CD4-positive, alpha-beta T cell treated with Interleukin-4 for 4 hours (primary cell): ENCODE data around the gene TEK.

ENCODE experiments used
- DNase-seq: peaks from one replicate; pipeline ENCODE4 v3.0.0-alpha.2; 2020

TEK gene

GRCh38 chr9:27125030-27125429 lies 16.0 kb downstream of the TEK start:
- no peak for DNase-seq

DNA sequence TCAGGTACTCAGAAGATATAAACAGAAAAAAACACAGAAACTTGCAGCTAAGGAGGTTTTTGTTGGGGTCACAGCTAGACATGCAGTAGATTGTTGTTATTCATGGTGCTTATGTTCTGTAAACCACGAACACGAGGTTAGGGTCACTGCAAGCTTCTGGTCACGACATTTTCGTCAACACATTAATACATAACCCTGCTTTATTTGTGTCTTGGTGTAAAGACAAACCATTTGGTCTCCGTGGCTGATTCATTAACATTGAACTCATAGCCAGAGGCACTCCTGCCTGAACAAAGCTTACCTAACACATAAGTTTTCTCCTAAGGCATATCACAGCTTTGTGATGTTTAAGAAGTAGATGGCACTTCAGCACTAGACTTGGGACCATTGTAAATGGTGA lies 16.9 kb downstream of the TEK start:
- no peak for DNase-seq

DNA sequence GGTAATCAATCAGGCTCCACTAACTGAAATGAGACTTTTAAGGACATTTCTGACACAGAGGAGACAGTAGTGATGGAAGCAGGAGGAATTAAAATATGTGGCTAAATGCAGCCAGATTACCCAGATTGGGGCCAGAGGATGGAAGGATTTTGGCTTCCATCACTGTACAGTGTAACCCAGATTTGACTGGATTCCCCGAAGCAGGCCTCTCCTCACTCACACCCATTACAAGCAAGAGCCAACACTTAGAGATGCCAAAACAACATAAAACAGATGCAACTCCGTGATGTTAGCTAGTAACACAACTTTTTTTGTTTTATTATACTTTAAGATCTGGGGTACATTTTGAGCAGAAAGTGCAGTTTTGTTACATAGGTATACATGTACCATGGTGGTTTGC lies 17.6 kb downstream of the TEK start:
- no peak for DNase-seq

DNA sequence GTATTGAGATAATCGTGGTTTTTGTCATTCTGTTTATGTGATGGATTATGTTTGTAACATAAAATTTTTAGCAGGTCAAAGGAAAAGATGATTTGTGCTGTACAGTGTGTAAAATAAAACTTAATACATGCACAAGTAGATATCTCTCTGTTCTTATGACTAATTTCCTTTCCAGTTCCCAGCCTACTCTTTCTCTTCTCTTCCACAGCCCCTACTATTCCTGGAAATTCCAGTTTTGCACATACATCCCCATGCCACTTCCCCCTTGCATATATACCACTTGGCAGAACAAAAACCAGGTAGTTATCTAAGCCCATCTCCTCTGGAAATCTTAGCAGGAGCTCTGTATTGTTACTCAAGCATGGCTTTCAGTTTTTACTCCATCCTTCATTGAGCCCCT lies 20.2 kb downstream of the TEK start:
- no peak for DNase-seq

DNA sequence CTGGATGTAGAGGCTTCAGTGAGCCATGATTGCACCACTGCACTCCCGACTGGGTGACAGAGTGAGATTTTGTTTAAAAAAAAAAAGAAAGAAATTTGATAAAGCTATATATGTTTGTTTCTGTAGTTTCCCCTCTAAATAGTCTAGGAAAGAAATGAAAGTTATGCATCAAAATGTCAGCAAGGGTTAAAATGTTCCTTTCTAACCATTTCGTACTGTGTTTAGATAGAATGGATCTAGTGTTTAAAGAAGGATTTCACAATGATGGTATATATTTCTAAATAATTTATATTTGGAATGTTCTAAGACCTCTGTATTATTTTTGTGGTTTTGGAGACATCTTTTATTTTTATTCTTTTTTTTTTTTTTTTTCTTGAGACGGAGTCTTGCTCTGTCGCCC lies 22.7 kb downstream of the TEK start:
- DNase-seq: no peak

DNA sequence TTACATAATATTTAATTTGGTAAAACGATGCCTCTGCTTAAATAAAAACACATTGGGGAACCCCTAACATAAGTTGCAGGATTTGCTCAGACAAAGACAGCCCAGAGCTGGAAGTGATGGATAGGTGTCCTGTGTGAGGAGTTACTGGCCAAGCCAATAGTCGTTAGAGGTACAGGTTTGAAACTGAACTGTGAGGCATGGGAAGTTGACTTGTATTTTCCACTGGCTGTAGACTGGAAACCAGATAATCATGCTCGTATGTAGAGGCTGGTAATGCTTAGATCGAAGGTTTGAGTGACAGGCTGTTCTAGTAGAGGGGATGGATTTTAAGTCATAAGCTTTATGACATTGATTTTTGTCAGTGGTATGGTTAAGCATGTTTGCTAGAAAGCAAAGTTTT lies 24.8 kb downstream of the TEK start:
- DNase-seq: no peak

DNA sequence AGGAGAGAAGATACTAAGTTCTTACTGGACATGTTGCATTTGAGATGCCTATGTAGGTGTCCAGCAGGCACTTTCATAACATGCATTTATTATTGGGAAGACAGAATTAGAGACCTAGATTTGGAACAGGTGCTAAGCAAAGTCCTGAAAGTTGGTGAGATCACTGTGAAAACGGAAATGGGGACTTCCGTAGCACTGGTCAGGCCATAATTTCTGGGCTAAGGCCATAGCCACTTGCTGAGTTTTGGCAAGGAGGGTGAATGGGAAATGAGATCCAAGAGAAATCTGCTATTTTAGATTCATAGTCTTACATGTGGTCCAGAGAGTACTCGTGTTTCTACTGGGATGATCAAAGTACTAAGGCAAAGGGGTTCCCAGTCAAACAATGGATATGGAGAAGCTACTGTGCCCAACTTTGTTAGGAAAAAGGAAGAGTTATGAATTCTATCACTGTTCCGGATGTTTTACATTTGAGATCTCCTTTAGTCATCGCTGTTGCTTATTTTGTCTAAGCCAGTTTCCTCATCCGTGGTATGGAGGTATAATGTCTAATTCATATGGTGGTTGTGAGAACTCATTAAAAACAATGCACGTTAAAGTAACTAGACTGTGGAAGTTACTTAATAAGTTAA lies 33.4 kb downstream of the TEK start:
- no peak for DNase-seq

DNA sequence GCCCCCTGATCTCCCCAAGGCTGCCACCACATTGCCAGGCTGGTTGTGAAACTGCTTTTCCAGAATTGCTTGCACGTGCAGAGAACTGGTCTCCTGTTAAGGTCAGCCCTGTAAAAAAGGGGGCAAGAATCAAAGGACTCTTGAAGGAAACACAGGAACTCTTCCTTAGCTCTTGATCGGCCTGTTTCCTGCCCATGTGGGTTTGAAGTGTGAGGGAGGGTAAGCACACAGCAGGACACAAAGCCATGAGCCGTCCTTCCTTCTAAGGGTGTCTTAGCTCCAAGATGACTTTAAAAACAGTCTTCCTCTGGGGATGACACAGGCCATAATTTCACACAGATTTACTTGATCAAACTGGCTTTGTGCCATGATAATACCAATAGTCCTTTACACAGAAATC lies 36.1 kb downstream of the TEK start:
- DNase-seq: no peak

DNA sequence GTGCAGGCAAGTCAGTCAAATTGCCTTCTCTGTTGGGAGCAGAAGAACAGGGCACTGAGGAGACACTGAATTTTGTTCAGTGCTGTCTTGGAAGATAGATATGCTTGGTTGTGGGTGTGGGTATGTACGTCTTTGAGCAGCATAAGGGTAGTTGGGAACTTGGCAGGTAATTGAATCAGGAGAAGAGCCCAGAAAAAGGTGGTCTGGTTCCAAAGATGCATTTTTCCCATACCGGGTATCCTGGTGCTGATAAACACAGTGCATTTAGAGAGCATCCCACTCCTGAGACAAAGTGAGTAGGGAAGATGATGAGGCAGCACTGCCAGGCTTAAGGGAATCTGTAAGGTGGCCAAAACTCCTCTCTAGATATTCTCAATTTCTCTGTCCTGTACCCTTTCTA lies 40.6 kb downstream of the TEK start:
- DNase-seq: no peak

- no peak for DNase-seq
Measured at GRCh38 chr9:27150746-27151406, 41.9 kb downstream of the TEK start.

DNA sequence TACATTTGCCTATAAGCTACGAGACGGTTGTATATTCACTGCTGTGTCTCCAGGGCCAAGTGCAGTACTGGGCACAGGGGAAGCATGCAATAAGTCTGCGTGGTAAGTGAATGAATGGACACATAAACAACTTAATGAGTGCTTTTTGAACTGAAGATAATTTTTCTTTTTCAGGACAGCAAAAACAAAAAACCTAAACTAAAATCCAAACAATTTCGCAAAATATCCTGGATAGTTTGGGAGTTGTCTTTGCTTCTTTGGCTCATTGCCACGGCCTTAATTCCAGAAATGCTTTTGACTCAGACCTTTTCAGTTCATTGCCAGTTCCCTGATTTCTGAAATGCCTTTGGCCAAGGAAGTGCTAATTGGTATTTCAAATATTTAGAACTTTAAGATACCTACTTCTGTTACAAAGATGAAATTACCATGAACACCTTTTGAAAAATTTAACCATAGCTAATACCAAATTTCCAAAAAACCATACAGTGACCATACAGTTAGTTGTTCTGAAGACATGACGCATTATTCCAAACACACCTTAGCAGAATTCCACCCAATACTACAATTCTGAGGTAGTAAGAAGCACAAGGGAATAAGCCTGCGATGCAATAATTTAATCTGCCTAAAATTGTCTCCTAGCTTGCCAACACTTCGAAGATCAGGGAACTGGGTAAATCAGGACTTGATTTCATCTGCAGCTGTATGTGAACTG lies 42.8 kb downstream of the TEK start:
- DNase-seq: no peak

GRCh38 chr9:27152405-27152718 lies 43.3 kb downstream of the TEK start:
- no peak for DNase-seq

GRCh38 chr9:27154908-27155307 lies 45.9 kb downstream of the TEK start:
- DNase-seq: no peak

DNA sequence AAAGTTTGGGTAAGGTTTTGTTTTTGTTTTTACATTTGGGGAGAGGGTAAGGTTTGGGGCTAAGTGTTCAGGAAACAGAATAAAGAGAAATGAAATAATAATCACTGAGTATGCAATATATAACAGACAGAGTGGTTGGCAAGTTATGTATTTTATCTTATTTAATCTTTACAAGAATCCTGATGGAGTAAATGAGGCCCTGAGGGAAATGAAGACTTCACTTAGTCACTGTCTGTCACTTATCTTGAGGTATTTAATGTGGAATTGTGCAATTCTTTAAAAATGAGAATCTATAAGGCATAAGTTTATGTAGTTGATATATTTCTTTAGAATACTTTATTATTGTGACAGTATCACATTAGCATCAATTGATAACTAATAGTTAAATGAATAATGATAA lies 48.1 kb downstream of the TEK start:
- DNase-seq: no peak

DNA sequence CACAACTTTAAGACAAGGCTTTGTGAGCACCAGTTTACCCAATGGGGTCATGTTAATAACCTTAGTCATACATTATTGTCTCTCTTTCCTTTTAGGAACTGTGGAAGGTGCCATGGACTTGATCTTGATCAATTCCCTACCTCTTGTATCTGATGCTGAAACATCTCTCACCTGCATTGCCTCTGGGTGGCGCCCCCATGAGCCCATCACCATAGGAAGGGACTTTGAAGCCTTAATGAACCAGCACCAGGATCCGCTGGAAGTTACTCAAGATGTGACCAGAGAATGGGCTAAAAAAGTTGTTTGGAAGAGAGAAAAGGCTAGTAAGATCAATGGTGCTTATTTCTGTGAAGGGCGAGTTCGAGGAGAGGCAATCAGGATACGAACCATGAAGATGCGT lies 48.7 kb downstream of the TEK start:
- no peak for DNase-seq

DNA sequence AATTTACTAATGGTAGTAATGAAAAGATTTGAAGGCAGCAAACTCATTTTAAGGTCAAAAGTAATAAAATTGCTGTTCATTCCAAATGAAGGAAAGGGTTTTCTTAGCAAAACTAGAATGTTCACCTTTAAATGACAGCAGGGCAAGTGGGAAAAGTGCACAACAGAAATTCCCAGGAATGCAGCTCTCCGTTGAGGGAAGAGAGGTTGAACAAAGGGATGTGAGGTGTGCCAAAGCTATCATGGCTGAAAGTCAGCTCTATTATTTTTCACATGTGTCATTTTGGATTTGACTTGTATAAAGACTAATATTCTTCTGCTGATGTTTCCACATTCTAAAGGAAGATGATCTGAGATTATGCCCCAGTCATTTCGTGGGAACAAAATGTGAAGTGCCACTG lies 51.6 kb downstream of the TEK start:
- DNase-seq: no peak

GRCh38 chr9:27162045-27162444 lies 53.0 kb downstream of the TEK start:
- no peak for DNase-seq

GRCh38 chr9:27165068-27165467 lies 56.0 kb downstream of the TEK start:
- no peak for DNase-seq

DNA sequence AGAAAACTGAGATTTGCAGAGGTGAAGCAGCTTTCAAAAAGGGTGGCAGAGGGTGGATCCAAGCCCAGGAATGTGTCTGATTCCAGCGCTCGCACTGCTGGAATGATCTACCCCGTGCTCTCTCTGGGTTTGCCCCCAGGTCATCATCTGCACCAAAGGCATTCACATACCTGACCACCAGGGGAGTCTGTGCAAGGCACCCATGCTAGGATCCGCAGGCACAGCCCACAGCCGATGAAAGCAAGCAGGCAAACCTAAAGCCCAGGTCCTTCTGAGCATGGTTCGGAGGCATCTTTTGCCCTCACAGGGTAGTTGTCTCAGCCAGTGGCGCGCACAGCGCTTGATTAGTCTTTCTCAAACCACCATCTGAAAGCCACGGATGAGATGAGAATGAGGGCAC lies 56.6 kb downstream of the TEK start:
- DNase-seq: no peak

GRCh38 chr9:27168496-27168895 lies 59.5 kb downstream of the TEK start:
- DNase-seq: no peak

DNA sequence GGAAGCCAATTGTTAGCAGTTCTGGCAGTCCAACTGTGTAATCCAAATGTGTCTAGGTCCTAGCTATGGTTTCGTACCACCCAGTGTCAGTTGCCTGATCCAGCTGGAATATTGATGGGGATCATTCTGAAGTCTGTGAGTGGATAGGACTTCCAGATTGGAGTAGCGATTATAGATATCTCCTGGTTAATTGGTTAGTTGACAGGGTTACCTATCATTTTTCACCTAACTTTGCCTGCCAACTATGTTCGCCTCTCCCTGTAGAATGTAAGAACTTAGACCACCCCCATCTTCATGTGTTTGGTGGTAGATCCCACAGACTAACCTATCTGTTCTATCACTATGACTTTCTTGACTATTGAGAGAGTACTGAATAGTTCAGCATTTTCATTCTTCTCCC lies 59.9 kb downstream of the TEK start:
- DNase-seq: no peak

DNA sequence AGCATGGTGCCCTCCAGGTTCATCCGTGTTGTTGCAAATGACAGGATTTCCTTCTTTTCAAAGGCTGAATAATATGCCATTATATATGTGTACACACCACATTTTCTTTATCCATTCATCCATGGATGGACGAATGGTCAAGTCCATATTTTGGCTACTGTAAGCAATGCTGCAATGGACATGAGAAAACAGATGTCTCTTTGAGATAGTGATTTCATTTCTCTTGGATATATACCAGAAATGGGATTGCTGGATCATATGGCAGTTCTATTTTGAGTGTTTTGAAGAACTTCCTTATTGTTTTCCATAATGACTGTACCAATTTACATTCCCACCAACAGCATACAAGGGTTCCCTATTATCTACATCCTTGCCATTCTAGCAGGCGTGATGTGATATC lies 67.9 kb downstream of the TEK start:
- no peak for DNase-seq

DNA sequence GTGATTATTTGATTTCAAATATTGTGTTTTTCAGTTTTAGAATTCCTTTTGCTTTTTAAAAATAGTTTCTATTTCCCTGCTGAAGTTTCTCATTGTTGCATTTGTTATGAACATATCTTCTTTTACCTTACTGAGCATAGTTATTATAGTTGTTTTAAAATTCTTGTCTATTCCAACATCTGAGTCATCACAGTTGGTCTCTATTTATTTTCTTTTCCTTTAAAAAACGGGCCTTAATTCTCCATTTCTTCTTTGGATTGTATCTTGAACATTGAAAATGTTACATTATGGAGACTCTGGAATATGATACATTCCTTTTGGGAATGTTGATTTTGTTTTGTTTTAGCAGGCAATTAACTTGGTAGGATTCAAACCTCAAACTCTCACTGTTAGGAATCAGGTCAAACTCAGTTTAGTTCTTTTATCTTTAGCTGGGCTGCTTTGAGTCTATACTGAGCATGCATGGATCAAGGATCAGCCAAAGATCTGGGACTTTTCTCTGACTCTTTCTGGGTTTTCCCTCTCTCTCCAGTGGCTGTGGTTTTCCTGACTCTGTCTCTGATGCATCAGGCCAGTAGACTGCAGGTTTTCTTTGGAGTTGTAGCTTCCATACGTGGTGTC lies 70.3 kb downstream of the TEK start:
- no peak for DNase-seq

DNA sequence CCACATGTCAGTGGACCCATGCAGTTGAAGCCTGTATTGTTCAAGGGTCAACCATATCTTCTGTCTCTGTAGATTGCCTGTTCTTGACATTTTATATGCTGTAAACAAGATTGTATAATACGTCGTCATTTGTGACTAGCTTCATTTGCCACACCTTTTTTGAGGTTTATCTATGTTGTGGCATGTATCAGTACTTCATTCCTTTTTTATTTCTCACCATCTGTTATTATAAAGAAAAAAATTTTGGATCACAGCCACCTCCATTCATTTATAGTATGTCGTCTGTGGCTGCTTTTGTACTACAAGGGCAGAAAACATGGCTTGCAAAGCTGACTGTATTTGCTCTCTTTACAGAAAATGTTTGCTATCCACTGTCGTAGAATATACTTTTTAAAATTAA lies 72.4 kb downstream of the TEK start:
- DNase-seq: no peak
